HEK293 (cell line): ENCODE measurements around the gene DNAH1.

Source experiments
- CTCF ChIA-PET: fragments of 350-600 bp; formaldehyde crosslinking; extraction: SDS; loops from one replicate; lab custom pipeline; 2021; ENCODE audit warnings: antibody characterized with exemption; lab: Yijun Ruan, JAX
- POLR2A ChIA-PET: fragments of 300-600 bp; formaldehyde crosslinking; extraction: SDS; loops from one replicate; lab custom pipeline; 2020; ENCODE audit warnings: antibody characterized with exemption, inconsistent platforms; lab: Yijun Ruan, JAX
- H3K27ac ChIP-seq: fragments of 200-500 bp; sonication (Bioruptor generic); 2 replicates; pipeline ENCODE4 v1.5.1; 2014; ENCODE audit warnings: low read depth, low read length, control low read depth, inconsistent platforms; ENCODE audit errors: extremely low read depth
- H3K36me3 ChIP-seq, 2 experiments: fragments of 200-500 bp in 1 of 2; sonication (Bioruptor generic) in 1 of 2; 1 replicate in 1 of 2; 2 replicates in 1 of 2; pipeline ENCODE4 v1.5.1; 2014 to 2017; ENCODE audit warnings: inconsistent platforms in 2 of 2, low read length in 2 of 2; ENCODE audit not compliant: control insufficient read depth in 2 of 2, insufficient read depth in 1 of 2
- H3K4me1 ChIP-seq: fragments of 200-500 bp; sonication (Bioruptor generic); 2 replicates; pipeline ENCODE4 v1.5.1; 2014; ENCODE audit warnings: mild to moderate bottlenecking, low read length, inconsistent platforms; ENCODE audit not compliant: control insufficient read depth, insufficient read depth
- H3K4me3 ChIP-seq: 2 replicates; pipeline ENCODE4 v1.5.1; 2011; ENCODE audit warnings: low read depth, mild to moderate bottlenecking, control low read depth, low read length, moderate library complexity
- H3K9me3 ChIP-seq: fragments of 200-500 bp; sonication (Bioruptor generic); 2 replicates; pipeline ENCODE4 v1.5.1; 2014; ENCODE audit warnings: low read depth, low read length, inconsistent platforms; ENCODE audit not compliant: control insufficient read depth, insufficient read depth
- EGR2 ChIP-seq: fragments of 450-650 bp; formaldehyde crosslinking; IDR thresholded peaks from 2 replicates; pipeline ENCODE4 v1.5.1; 2016; ENCODE audit warnings: low read depth, missing biosample characterization, missing genetic modification characterization
- KLF9 ChIP-seq: fragments of 450-650 bp; formaldehyde crosslinking; IDR thresholded peaks from 2 replicates; pipeline ENCODE4 v1.5.1; 2016; ENCODE audit warnings: missing biosample characterization, missing genetic modification characterization, low read depth
- MZF1 ChIP-seq: fragments of 450-650 bp; formaldehyde crosslinking; IDR thresholded peaks from 2 replicates; pipeline ENCODE4 v1.5.1; 2017; ENCODE audit warnings: missing biosample characterization, missing genetic modification characterization, borderline replicate concordance
- PRDM1 ChIP-seq: fragments of 450-650 bp; formaldehyde crosslinking; IDR thresholded peaks from 2 replicates; pipeline ENCODE4; 2016; ENCODE audit warnings: missing biosample characterization, missing genetic modification characterization
- PRDM4 ChIP-seq: fragments of 450-650 bp; formaldehyde crosslinking; IDR thresholded peaks from 2 replicates; pipeline ENCODE4 v1.5.1; 2017; ENCODE audit warnings: missing biosample characterization, missing genetic modification characterization
- WT1 ChIP-seq: fragments of 450-650 bp; formaldehyde crosslinking; IDR thresholded peaks from 2 replicates; pipeline ENCODE4 v1.5.1; 2016; ENCODE audit warnings: missing biosample characterization, missing genetic modification characterization
- YY1 ChIP-seq: fragments of 450-650 bp; formaldehyde crosslinking; IDR thresholded peaks from 2 replicates; pipeline ENCODE4 v1.5.1; 2018; ENCODE audit warnings: missing biosample characterization, missing genetic modification characterization
- ZBTB17 ChIP-seq: fragments of 450-650 bp; formaldehyde crosslinking; IDR thresholded peaks from 2 replicates; pipeline ENCODE4 v1.5.1; 2016; ENCODE audit warnings: missing biosample characterization, missing genetic modification characterization
- ZBTB7A ChIP-seq: fragments of 450-650 bp; formaldehyde crosslinking; IDR thresholded peaks from 2 replicates; pipeline ENCODE4 v1.5.1; 2016; ENCODE audit warnings: low read depth, missing biosample characterization, missing genetic modification characterization
- ZNF148 ChIP-seq: fragments of 450-650 bp; formaldehyde crosslinking; IDR thresholded peaks from 2 replicates; pipeline ENCODE4 v1.5.0; 2017; ENCODE audit warnings: missing biosample characterization, missing genetic modification characterization, borderline replicate concordance
- ZNF174 ChIP-seq: fragments of 450-650 bp; formaldehyde crosslinking; IDR thresholded peaks from 2 replicates; pipeline ENCODE4 v1.5.0; 2017; ENCODE audit warnings: missing biosample characterization, mild to moderate bottlenecking, missing genetic modification characterization
- ZNF211 ChIP-seq: fragments of 450-650 bp; formaldehyde crosslinking; IDR thresholded peaks from 2 replicates; pipeline ENCODE4 v1.5.1; 2016; ENCODE audit warnings: low read depth, missing biosample characterization, missing genetic modification characterization
- ZNF214 ChIP-seq: fragments of 450-650 bp; formaldehyde crosslinking; IDR thresholded peaks from 2 replicates; pipeline ENCODE4 v1.5.1; 2017; ENCODE audit warnings: missing biosample characterization, mild to moderate bottlenecking, missing genetic modification characterization, borderline replicate concordance
- ZNF24 ChIP-seq: fragments of 450-650 bp; formaldehyde crosslinking; IDR thresholded peaks from 2 replicates; pipeline ENCODE4 v1.5.1; 2016; ENCODE audit warnings: missing biosample characterization, missing genetic modification characterization
- ZNF248 ChIP-seq: fragments of 450-650 bp; formaldehyde crosslinking; IDR thresholded peaks from 2 replicates; pipeline ENCODE4 v1.5.1; 2017; ENCODE audit warnings: missing biosample characterization, missing genetic modification characterization
- ZNF623 ChIP-seq: fragments of 450-650 bp; formaldehyde crosslinking; IDR thresholded peaks from 2 replicates; pipeline ENCODE4 v1.5.1; 2016; ENCODE audit warnings: missing biosample characterization, missing genetic modification characterization
- ZNF664 ChIP-seq: fragments of 450-650 bp; formaldehyde crosslinking; IDR thresholded peaks from 2 replicates; pipeline ENCODE4 v1.5.1; 2016; ENCODE audit warnings: missing biosample characterization, missing genetic modification characterization
- ZNF747 ChIP-seq: fragments of 450-650 bp; formaldehyde crosslinking; IDR thresholded peaks from 2 replicates; pipeline ENCODE4 v1.5.1; 2016; ENCODE audit warnings: missing biosample characterization, missing genetic modification characterization
- ZNF777 ChIP-seq: fragments of 450-650 bp; formaldehyde crosslinking; IDR thresholded peaks from 2 replicates; pipeline ENCODE4 v1.5.1; 2017; ENCODE audit warnings: missing biosample characterization, missing genetic modification characterization, borderline replicate concordance
- TF ChIP-seq, protein P1 (sequence below): fragments of 450-650 bp; formaldehyde crosslinking; IDR thresholded peaks from 2 replicates; pipeline ENCODE4 v1.5.1; 2016; ENCODE audit warnings: missing biosample characterization, missing genetic modification characterization
- TF ChIP-seq, protein P2 (sequence below): fragments of 450-650 bp; formaldehyde crosslinking; IDR thresholded peaks from 2 replicates; pipeline ENCODE4 v1.5.1; 2016; ENCODE audit warnings: missing biosample characterization, missing genetic modification characterization, low read depth
- TF ChIP-seq, protein P3 (sequence below): fragments of 450-650 bp; formaldehyde crosslinking; IDR thresholded peaks from 2 replicates; pipeline ENCODE4 v1.5.1; 2016; ENCODE audit warnings: missing biosample characterization, missing genetic modification characterization

Gene DNAH1

DNA sequence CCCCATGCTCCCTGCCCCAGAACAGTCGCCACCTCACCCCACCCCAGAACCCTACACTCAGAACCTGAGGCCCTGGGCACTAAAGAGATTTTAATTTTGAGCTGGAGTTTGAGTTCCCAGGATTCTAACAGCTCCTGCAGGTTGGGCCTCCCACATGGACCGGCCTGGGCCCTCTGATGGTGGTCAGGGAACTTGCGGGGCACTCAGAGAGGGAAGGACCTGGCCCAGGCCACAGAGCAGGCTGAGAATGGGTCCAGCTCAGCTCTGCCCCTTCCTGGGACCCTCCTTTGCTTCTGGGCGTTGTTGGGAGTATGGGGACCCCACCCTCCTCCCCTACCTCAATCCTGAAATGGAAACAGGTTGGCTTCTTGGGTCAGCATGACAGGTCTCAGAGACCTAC lies 129.9 kb downstream of the DNAH1 start:
- no peak for TF ChIP-seq KLF9 (tag by site-specific recombination)
- TF ChIP-seq ZNF623 (tag by site-specific recombination) = no peak
- TF ChIP-seq ZNF24 = no peak
- no peak for TF ChIP-seq PRDM4 (tag by site-specific recombination)
- TF ChIP-seq, protein P1, sequence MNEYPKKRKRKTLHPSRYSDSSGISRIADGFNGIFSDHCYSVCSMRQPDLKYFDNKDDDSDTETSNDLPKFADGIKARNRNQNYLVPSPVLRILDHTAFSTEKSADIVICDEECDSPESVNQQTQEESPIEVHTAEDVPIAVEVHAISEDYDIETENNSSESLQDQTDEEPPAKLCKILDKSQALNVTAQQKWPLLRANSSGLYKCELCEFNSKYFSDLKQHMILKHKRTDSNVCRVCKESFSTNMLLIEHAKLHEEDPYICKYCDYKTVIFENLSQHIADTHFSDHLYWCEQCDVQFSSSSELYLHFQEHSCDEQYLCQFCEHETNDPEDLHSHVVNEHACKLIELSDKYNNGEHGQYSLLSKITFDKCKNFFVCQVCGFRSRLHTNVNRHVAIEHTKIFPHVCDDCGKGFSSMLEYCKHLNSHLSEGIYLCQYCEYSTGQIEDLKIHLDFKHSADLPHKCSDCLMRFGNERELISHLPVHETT (tag by site-specific recombination) = no peak
- H3K9me3 ChIP-seq = no peaks in the 10 kb centered on the region
- ChIA-PET POLR2A (no interaction called here), CTCF (interaction anchor here (0.8 to 7.9 kb wide), 8 partner anchors 11 to 226 kb away, joined by 3 to 97 read pairs (median 5); no protein-coding TSS in a partner anchor)
- H3K4me1 ChIP-seq = no peaks in the 10 kb centered on the region
- no peak overlapping the region for H3K4me3 ChIP-seq
- no peaks in the 10 kb centered on the region for H3K36me3 ChIP-seq
- no peak overlapping the region for H3K27ac ChIP-seq

- no peak overlapping the region for H3K27ac ChIP-seq
- no peaks in the 10 kb centered on the region for H3K9me3 ChIP-seq
- ChIA-PET POLR2A (interaction anchor here (0.6 kb wide), 1 partner anchor 366 kb away, joined by 3 read pairs; no protein-coding TSS in a partner anchor), CTCF (interaction anchor here (0.6 to 7.9 kb wide), 20 partner anchors 8 to 392 kb away, joined by 3 to 97 read pairs (median 4); no protein-coding TSS in a partner anchor)
- H3K36me3 ChIP-seq = no peaks in the 10 kb centered on the region
- H3K4me1 ChIP-seq = no peaks in the 10 kb centered on the region
- H3K4me3 ChIP-seq = no peak overlapping the region
- no peak for TF ChIP-seq ZNF747 (tag by site-specific recombination)
- no peak for TF ChIP-seq ZNF211 (tag by site-specific recombination)
- no peak for TF ChIP-seq MZF1 (tag by site-specific recombination)
- no peak for TF ChIP-seq ZNF174 (tag by site-specific recombination)
- TF ChIP-seq ZNF777 (tag by site-specific recombination) = no peak
- TF ChIP-seq ZNF248 (tag by site-specific recombination) = no peak
- no peak for TF ChIP-seq ZNF664
- no peak for TF ChIP-seq ZBTB7A (tag by site-specific recombination)
- TF ChIP-seq YY1 (tag by site-specific recombination) = no peak
- no peak for TF ChIP-seq WT1 (tag by site-specific recombination)
- no peak for TF ChIP-seq PRDM1 (tag by site-specific recombination)
- TF ChIP-seq ZNF214 (tag by site-specific recombination) = no peak
- TF ChIP-seq ZBTB17 (tag by site-specific recombination) = peak; percentile 74
- TF ChIP-seq, protein P2, sequence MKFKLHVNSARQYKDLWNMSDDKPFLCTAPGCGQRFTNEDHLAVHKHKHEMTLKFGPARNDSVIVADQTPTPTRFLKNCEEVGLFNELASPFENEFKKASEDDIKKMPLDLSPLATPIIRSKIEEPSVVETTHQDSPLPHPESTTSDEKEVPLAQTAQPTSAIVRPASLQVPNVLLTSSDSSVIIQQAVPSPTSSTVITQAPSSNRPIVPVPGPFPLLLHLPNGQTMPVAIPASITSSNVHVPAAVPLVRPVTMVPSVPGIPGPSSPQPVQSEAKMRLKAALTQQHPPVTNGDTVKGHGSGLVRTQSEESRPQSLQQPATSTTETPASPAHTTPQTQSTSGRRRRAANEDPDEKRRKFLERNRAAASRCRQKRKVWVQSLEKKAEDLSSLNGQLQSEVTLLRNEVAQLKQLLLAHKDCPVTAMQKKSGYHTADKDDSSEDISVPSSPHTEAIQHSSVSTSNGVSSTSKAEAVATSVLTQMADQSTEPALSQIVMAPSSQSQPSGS (tag by site-specific recombination) = no peak
- TF ChIP-seq, protein P3, sequence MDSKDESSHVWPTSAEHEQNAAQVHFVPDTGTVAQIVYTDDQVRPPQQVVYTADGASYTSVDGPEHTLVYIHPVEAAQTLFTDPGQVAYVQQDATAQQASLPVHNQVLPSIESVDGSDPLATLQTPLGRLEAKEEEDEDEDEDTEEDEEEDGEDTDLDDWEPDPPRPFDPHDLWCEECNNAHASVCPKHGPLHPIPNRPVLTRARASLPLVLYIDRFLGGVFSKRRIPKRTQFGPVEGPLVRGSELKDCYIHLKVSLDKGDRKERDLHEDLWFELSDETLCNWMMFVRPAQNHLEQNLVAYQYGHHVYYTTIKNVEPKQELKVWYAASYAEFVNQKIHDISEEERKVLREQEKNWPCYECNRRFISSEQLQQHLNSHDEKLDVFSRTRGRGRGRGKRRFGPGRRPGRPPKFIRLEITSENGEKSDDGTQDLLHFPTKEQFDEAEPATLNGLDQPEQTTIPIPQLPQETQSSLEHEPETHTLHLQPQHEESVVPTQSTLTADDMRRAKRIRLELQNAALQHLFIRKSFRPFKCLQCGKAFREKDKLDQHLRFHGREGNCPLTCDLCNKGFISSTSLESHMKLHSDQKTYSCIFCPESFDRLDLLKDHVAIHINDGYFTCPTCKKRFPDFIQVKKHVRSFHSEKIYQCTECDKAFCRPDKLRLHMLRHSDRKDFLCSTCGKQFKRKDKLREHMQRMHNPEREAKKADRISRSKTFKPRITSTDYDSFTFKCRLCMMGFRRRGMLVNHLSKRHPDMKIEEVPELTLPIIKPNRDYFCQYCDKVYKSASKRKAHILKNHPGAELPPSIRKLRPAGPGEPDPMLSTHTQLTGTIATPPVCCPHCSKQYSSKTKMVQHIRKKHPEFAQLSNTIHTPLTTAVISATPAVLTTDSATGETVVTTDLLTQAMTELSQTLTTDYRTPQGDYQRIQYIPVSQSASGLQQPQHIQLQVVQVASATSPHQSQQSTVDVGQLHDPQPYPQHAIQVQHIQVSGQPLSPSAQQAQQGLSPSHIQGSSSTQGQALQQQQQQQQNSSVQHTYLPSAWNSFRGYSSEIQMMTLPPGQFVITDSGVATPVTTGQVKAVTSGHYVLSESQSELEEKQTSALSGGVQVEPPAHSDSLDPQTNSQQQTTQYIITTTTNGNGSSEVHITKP (tag by site-specific recombination) = peak; percentile 91
- no peak for TF ChIP-seq EGR2 (tag by site-specific recombination)
- no peak for TF ChIP-seq ZNF148 (tag by site-specific recombination)
Measured at GRCh38 chr3:52446631-52447511, 130.8 kb downstream of the DNAH1 start.
